ENCODE data around the gene ZBTB47.

Gene ZBTB47

GRCh38 chr3:42712688-42713372 lies 59.3 kb downstream of the ZBTB47 start:
- no peak for TF ChIP-seq CTCF (IDR thresholded peaks at IDR 0.05; ENCODE audit: extremely low read depth, missing control alignments)
- no peak for DNase-seq (ENCODE audit: low spot score)

GRCh38 chr3:42713747-42714146 lies 60.2 kb downstream of the ZBTB47 start:
- DNase-seq (ENCODE audit: low spot score) = no peak
- TF ChIP-seq CTCF (IDR thresholded peaks at IDR 0.05; ENCODE audit: extremely low read depth, missing control alignments) = no peak

- no peak for DNase-seq (ENCODE audit: low spot score)
- TF ChIP-seq CTCF (IDR thresholded peaks at IDR 0.05; ENCODE audit: extremely low read depth, missing control alignments) = no peak
Observed at GRCh38 chr3:42714171-42714852, 60.8 kb downstream of the ZBTB47 start.
